Stimulated activated naive CD8-positive, alpha-beta T cell treated with anti-CD3 and anti-CD28 coated beads, Interleukin-15, Interleukin-2, amounts not matched to agents 100 ng/mL and 50 ng/mL, for 24 hours (primary cell): ENCODE measurements around the gene MAML3.

Experiments used
- H3K27ac Mint-ChIP-seq: one replicate; pipeline ENCODE4 v1.8.0; 2021; ENCODE audit warnings: mild to moderate bottlenecking, mixed read lengths
- H3K27me3 Mint-ChIP-seq: one replicate; pipeline ENCODE4 v1.8.0; 2021; ENCODE audit warnings: mixed read lengths
- H3K36me3 Mint-ChIP-seq: one replicate; pipeline ENCODE4 v1.8.0; 2021; ENCODE audit warnings: low read depth, mixed read lengths
- H3K4me1 Mint-ChIP-seq: one replicate; pipeline ENCODE4 v1.8.0; 2021; ENCODE audit warnings: low read depth, mixed read lengths
- H3K4me3 Mint-ChIP-seq: one replicate; pipeline ENCODE4 v1.8.0; 2021; ENCODE audit warnings: mild to moderate bottlenecking, mixed read lengths
- H3K9me3 Mint-ChIP-seq: one replicate; pipeline ENCODE4 v1.8.0; 2021; ENCODE audit warnings: mixed read lengths

The MAML3 gene

GRCh38 chr4:140068271-140068670, 85.7 kb downstream of the MAML3 start:
- Mint-ChIP-seq H3K4me3 (no peak overlapping the region), H3K4me1 (peaks cover 39% of the 10 kb centered on the region), H3K27ac (no peak overlapping the region), H3K36me3 (peaks cover under 1% of the 10 kb centered on the region), H3K27me3 (peaks cover 32% of the 10 kb centered on the region), H3K9me3 (no peaks in the 10 kb centered on the region)

- H3K9me3 Mint-ChIP-seq: no peaks in the 10 kb centered on the region
- no peaks in the 10 kb centered on the region for H3K36me3 Mint-ChIP-seq
- H3K27me3 Mint-ChIP-seq: peaks cover 34% of the 10 kb centered on the region
- H3K4me3 Mint-ChIP-seq: no peak overlapping the region
- peaks cover 34% of the 10 kb centered on the region for H3K4me1 Mint-ChIP-seq
- no peak overlapping the region for H3K27ac Mint-ChIP-seq
These were observed 87.7 kb downstream of the MAML3 start for GRCh38 chr4:140066031-140066930.

DNA sequence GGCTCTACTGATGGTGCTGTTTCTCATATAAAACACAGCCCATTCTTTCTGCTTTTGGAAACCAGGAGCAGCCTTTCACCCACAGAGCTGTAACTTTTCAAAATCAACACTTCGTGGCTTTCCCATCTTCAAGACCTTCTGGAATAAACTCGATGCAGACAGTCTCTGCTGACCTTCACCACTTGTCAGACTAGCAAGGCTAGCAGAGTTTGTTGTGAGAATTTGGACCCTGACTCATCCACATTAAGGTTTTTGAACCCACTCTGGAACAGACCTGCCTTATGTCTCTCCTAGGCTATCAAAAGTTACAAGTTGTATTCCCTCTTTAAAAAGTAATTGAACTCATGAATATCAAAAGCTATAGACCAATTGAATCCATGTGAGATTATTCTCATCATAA, 88.6 kb downstream of the MAML3 start:
- Mint-ChIP-seq H3K9me3 (no peaks in the 10 kb centered on the region), H3K4me3 (no peak overlapping the region), H3K27me3 (peaks cover 38% of the 10 kb centered on the region), H3K27ac (no peak overlapping the region), H3K36me3 (no peaks in the 10 kb centered on the region), H3K4me1 (peaks cover 32% of the 10 kb centered on the region)

GRCh38 chr4:140061659-140062289, 92.2 kb downstream of the MAML3 start:
- Mint-ChIP-seq H3K36me3 (no peaks in the 10 kb centered on the region), H3K27me3 (peaks cover 23% of the 10 kb centered on the region), H3K4me1 (peaks cover 26% of the 10 kb centered on the region), H3K9me3 (no peaks in the 10 kb centered on the region), H3K27ac (no peak overlapping the region), H3K4me3 (no peak overlapping the region)

GRCh38 chr4:140061194-140061593, 92.8 kb downstream of the MAML3 start:
- Mint-ChIP-seq H3K27ac (peak overlapping the region; percentile 65), H3K27me3 (peaks cover 23% of the 10 kb centered on the region), H3K4me1 (peaks cover 26% of the 10 kb centered on the region), H3K9me3 (no peaks in the 10 kb centered on the region), H3K4me3 (peak overlapping the region; percentile 15), H3K36me3 (no peaks in the 10 kb centered on the region)

GRCh38 chr4:140059159-140059558, 94.8 kb downstream of the MAML3 start:
- H3K4me3 Mint-ChIP-seq: no peak overlapping the region
- peaks cover 14% of the 10 kb centered on the region for H3K27me3 Mint-ChIP-seq
- H3K27ac Mint-ChIP-seq: no peak overlapping the region
- peaks cover 38% of the 10 kb centered on the region for H3K4me1 Mint-ChIP-seq
- H3K36me3 Mint-ChIP-seq: no peaks in the 10 kb centered on the region
- H3K9me3 Mint-ChIP-seq: no peaks in the 10 kb centered on the region

- Mint-ChIP-seq H3K9me3 (no peaks in the 10 kb centered on the region), H3K27me3 (peaks cover 7% of the 10 kb centered on the region), H3K4me1 (peaks cover 52% of the 10 kb centered on the region), H3K27ac (no peak overlapping the region), H3K36me3 (no peaks in the 10 kb centered on the region), H3K4me3 (no peak overlapping the region)
These were observed 96.3 kb downstream of the MAML3 start for GRCh38 chr4:140057701-140058100.

DNA sequence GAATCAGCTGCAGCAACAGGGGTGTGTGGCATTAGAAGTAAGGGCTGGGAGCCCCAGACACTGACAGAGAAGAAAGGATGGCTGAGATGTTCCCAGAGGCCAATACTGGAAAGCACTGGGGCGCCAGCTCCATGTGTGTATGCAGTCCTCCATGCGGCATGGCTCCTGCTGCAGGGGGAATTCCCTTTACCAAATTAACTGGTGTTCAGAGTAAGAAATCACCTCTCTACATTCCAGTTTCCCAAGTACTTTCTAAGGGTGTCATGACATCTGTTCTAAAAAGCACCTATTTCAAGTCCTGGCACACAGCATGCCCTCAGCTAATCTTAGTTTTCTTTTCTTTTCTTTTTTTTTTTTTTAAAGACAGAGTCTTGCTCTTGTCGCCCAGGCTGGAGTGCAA, 98.0 kb downstream of the MAML3 start:
- peaks cover 41% of the 10 kb centered on the region for H3K4me1 Mint-ChIP-seq
- H3K27me3 Mint-ChIP-seq: peaks cover 5% of the 10 kb centered on the region
- peak overlapping the region; percentile 40 for H3K27ac Mint-ChIP-seq
- no peak overlapping the region for H3K4me3 Mint-ChIP-seq
- no peaks in the 10 kb centered on the region for H3K36me3 Mint-ChIP-seq
- no peaks in the 10 kb centered on the region for H3K9me3 Mint-ChIP-seq

DNA sequence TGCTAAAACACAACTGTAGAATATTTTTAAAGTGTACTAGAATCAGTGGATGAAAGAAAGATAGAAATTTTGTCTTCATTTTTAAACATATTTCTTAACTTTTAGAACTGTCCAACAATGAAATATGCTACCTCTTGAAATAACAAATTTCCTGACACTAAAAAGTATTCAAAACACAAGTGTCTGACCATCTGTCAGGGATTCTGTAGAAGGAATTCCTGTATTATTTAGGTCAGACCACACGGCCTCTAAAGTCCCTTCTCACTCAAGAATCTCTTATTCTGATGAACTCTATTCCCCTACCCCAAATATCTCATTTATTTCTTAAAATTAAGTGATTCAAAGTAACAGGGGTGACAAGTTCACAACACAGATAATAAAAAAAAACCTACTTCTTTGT, 99.1 kb downstream of the MAML3 start:
- Mint-ChIP-seq H3K4me3 (no peak overlapping the region), H3K9me3 (no peaks in the 10 kb centered on the region), H3K4me1 (peaks cover 48% of the 10 kb centered on the region), H3K27me3 (peaks cover 3% of the 10 kb centered on the region), H3K36me3 (no peaks in the 10 kb centered on the region), H3K27ac (peak overlapping the region; percentile 37)

GRCh38 chr4:140053185-140053584, 100.8 kb downstream of the MAML3 start:
- H3K4me1 Mint-ChIP-seq: peaks cover 64% of the 10 kb centered on the region
- H3K27me3 Mint-ChIP-seq: peaks cover 4% of the 10 kb centered on the region
- no peaks in the 10 kb centered on the region for H3K36me3 Mint-ChIP-seq
- H3K4me3 Mint-ChIP-seq: no peak overlapping the region
- H3K27ac Mint-ChIP-seq: peak overlapping the region; percentile 15
- no peaks in the 10 kb centered on the region for H3K9me3 Mint-ChIP-seq

DNA sequence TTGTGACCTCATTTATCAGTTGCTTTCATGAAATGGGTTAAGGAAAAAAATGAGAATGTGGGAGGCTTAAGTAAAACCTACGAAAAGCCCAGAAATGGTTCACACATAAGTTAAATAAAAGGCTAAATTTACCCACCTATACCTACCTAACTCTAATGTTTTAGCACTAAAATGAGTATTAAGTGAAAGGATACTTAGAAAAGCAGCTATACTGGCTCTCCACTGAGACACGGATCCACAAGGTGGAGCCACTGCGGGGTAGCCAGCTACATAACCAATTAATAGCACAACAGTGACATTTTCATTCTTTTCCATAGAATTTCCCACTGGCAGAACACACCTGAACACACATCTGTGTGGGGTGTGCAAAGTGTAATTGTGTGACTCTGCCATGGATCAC, 101.9 kb downstream of the MAML3 start:
- peaks cover 60% of the 10 kb centered on the region for H3K4me1 Mint-ChIP-seq
- no peaks in the 10 kb centered on the region for H3K9me3 Mint-ChIP-seq
- H3K4me3 Mint-ChIP-seq: no peak overlapping the region
- H3K27me3 Mint-ChIP-seq: peaks cover 6% of the 10 kb centered on the region
- H3K27ac Mint-ChIP-seq: no peak overlapping the region
- H3K36me3 Mint-ChIP-seq: no peaks in the 10 kb centered on the region

GRCh38 chr4:140049849-140050637, 103.9 kb downstream of the MAML3 start:
- Mint-ChIP-seq H3K36me3 (no peaks in the 10 kb centered on the region), H3K9me3 (no peaks in the 10 kb centered on the region), H3K27ac (no peak overlapping the region), H3K4me1 (peaks cover 61% of the 10 kb centered on the region), H3K27me3 (peaks cover 3% of the 10 kb centered on the region), H3K4me3 (peak overlapping the region; percentile 83)

DNA sequence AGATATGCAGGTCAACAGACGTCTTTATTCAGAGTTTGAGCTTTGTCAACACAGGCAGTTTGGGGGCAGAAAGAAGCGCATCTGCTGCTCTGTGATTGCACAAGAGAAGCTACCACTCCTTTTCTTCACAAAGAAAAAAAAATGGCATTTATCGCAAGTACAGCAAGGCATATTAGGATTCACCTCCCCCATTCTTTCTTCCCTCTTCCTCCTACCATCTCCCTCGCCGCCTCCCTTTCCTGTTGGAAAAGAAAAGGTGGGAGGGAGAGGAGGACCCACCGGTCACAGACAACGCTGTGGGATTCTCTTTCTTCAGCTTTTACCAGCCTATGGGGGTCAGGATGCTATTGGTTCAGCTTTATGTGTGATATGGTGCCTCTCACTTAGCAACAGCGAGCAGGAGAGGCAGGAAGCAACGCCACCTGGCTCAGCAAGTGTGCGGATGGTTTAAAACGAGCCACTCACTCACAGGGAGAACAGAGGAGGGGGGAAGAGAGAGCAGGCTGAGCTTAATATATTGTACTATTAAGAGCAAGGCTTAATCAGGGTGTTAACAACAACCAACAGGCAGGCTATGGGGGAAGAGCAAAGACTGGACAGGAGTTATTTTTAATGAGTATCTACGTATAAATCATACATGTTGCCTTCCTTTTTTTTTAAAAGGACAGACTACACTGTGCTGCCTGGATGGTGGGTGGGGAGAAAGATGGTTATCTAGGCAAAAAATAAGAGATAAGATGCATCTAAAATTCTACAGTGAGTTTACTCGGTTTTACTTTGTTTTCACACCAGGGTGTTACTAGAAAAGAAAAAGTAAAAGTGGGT, 104.7 kb downstream of the MAML3 start:
- Mint-ChIP-seq H3K27me3 (peaks cover 3% of the 10 kb centered on the region), H3K4me1 (peaks cover 58% of the 10 kb centered on the region), H3K9me3 (no peaks in the 10 kb centered on the region), H3K27ac (peak overlapping the region; percentile 80), H3K36me3 (no peaks in the 10 kb centered on the region), H3K4me3 (peak overlapping the region; percentile 83)

GRCh38 chr4:140048419-140048995, 105.5 kb downstream of the MAML3 start:
- peaks cover 3% of the 10 kb centered on the region for H3K27me3 Mint-ChIP-seq
- H3K9me3 Mint-ChIP-seq: no peaks in the 10 kb centered on the region
- H3K4me3 Mint-ChIP-seq: peak overlapping the region; percentile 83
- peaks cover 52% of the 10 kb centered on the region for H3K4me1 Mint-ChIP-seq
- no peaks in the 10 kb centered on the region for H3K36me3 Mint-ChIP-seq
- H3K27ac Mint-ChIP-seq: no peak overlapping the region
